Omental fat pad (tissue), 4 donors: ENCODE results near the gene PAPPA2. TPM values are rescaled to one million over a fixed set of nuclear protein-coding genes. Genes with fewer than 3 reads are reported as not detected.

Source experiments
- ATAC-seq: fragments of 150-250 bp; one replicate; pipeline ENCODE4 v1.9.1; 2016; ENCODE audit warnings: mild to moderate bottlenecking, moderate library complexity; ENCODE audit not compliant: low FRiP score
- DNase-seq: peaks from one replicate; pipeline ENCODE4 v3.0.0-alpha.2; 2019; ENCODE audit warnings: low spot score
- CTCF ChIP-seq, 3 donors: fragments of 450-650 bp; IDR thresholded peaks; one replicate each; pipeline ENCODE4 v1.5.1; 2016 to 2017; ENCODE audit warnings: antibody characterized with exemption in 3 of 3, mild to moderate bottlenecking in 3 of 3, moderate library complexity in 2 of 3
- total RNA-seq, 4 donors: library from RNA; depleted of rRNA; stranded (reverse); fragments of >200 nt; gene quantifications; one replicate each; pipeline ENCODE4 v1.1.0, GENCODE V29; 2016

Gene PAPPA2
- total RNA-seq, 4 donors from 2014 or later = 0.63 to 5.6 (median 1.6) TPM

GRCh38 chr1:176829261-176829660 lies 366.3 kb downstream of the PAPPA2 start:
- TF ChIP-seq CTCF (IDR thresholded peaks at IDR 0.05) = no peak
- ATAC-seq = no peak
- DNase-seq = no peak

GRCh38 chr1:176831150-176831549 lies 368.2 kb downstream of the PAPPA2 start:
- no peak for TF ChIP-seq CTCF (IDR thresholded peaks at IDR 0.05)
- no peak for DNase-seq
- no peak for ATAC-seq

- no peak for ATAC-seq
- no peak for TF ChIP-seq CTCF (IDR thresholded peaks at IDR 0.05)
- no peak for DNase-seq
Measured at GRCh38 chr1:176837708-176838107, 374.7 kb downstream of the PAPPA2 start.

GRCh38 chr1:176838276-176838995 lies 375.5 kb downstream of the PAPPA2 start:
- DNase-seq (no peak), ATAC-seq (no peak)
- TF ChIP-seq CTCF (IDR thresholded peaks at IDR 0.05) = no peak

- DNase-seq = no peak
- TF ChIP-seq CTCF (IDR thresholded peaks at IDR 0.05) = no peak
- no peak for ATAC-seq
Measured at GRCh38 chr1:176839216-176839615, 376.2 kb downstream of the PAPPA2 start.

- no peak for ATAC-seq
- no peak for DNase-seq
- TF ChIP-seq CTCF (IDR thresholded peaks at IDR 0.05) = no peak
Measured at GRCh38 chr1:176841238-176841637, 378.3 kb downstream of the PAPPA2 start.
